RPMI7951 (cell line): Measurements from ENCODE around the gene CACNA1B. TPM values are rescaled to one million over a fixed set of nuclear protein-coding genes. Genes with fewer than 3 reads are reported as not detected.
"Not testable (repeated sequence)": the region's sequence is repeated elsewhere in the genome, so short reads cannot be mapped to it uniquely, and the experiment has no call there.

ENCODE experiments used
- DNase-seq: peaks from one replicate; pipeline ENCODE4 v3.0.0-alpha.2; 2012; ENCODE audit warnings: low read depth
- total RNA-seq: library from RNA; depleted of rRNA; stranded (reverse); fragments of >200 nt; shearing (Covaris generic); gene quantifications from 2 replicates; pipeline ENCODE4 v1.2.3, GENCODE V29; 2014

The CACNA1B gene
- total RNA-seq, 1 experiment from 2014 or later = not detected

DNA sequence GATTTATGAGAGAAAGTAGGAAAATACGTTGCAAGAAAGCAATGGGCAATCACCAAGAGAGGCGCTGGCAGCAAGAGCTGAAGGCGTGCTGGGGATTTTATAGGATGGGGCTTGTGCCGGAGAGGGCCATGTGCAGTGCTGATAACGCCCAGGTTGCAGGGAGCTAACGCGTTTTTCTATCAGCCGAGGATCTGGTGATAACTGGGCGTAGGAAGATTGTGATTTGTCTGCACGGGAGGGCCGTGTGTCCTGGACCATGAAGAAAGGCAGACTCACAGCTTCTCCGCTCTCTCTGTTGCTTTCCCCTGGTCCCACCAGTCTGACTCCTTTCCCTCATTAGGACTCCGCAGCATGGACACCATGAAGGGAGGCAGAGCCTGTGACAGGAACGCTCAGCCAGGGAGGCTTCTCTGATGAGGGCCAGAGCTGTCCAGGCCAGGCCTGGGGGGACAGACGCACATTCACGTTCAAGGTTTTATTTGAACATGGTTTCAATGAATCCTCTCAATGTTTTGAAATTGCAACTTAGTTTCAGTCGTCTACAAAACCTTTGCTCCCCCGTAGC is 11.9 kb upstream of the CACNA1B start:
- no peak for DNase-seq

DNA sequence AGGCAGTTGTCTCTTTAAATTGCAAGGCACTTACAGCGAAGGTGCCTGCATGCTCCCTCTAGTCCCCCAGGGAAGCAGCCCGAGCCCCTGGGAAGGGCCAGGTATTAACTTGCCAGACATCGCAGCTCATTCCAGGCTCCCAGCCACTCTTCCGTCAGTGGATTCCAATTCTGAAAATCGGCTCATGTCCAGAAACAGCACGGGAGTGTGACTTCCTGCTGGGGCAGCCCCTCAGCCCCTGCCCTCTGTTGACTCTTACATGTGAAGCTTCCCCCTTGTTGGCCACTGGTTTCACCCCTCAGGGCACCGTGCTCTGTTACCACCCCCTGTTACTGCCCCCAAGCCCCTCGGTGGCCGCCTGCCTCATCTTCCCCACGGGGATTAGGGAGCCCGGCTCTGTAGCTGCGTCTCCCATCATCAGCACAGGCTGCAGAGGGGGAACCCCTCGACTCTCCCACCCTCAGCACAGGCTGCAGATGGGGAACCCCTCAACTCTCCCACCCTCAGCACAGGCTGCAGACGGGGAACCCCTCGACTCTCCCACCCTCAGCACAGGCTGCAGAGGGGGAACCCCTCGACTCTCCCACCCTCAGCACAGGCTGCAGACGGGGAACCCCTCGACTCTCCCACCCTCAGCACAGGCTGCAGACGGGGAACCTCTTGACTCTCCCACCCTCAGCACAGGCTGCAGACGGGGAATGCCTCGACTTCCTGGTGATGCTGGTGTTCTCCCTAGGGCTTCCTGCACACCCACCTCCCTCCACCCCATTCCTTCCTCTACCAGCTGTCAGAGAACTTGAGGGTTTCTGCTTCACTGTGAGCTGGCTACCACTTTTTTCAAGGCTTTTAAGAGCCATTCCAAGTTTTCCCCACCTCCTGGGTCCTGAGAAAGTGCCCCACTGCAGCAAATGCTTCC is 11.1 kb upstream of the CACNA1B start:
- no peak for DNase-seq

DNA sequence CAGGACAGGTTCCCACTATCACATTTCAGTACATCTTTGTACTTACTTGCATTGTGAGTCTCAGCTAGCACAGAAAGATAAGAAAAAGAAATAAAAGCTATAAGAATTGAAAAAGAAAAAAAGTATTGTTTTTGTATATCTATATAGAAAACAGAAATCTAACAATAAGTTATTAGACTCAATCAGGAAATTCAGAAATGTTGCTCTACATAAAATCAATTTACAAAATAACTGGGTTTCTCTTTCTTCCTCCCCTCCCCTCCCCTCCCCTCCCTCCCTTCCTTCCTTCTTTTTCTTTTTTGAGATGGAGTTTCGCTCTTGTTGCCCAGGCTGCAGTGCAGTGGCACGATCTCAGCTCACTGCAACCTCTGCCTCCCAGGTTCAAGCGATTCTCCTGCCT is 7.2 kb upstream of the CACNA1B start:
- DNase-seq = no peak

DNA sequence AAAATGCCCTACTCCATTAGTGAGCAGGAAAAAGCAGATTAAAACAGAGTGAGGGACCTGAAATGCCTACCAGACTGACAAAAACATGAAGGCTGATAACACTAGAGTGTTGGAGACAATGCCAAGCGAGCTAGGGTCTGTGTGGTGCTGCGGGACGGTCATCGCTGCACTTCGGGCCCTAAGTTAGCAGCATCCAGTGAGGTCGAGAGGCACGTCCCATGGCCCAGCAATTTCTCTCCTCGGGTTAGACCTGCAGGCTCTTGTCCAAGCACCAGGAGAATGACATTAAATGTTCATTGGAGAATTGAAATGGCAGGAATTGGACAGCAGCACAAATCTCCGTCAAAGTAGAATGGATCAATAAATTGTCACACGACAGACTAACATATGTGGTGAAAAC is 5.3 kb upstream of the CACNA1B start:
- no peak for DNase-seq

DNA sequence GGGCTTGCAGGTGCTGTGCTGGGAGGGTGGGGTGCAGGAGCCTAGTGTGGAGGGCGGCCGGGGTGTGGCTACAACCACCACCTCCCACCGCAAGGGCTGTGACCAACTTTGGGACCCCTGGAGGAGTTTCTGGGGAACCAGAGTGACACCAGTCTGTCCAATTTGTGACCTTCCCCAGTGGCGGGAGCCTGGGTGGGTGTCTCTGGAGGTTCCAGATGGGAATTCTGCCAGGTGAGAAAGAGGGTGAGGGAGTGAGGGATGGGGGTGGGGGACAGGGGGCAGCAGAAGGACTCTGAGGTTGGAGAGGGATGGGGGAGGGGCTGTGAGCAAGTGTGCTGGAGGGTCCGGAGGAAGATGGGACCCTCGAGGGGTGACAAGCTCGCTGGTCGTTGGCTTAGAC is 4.2 kb upstream of the CACNA1B start:
- DNase-seq = no peak

DNA sequence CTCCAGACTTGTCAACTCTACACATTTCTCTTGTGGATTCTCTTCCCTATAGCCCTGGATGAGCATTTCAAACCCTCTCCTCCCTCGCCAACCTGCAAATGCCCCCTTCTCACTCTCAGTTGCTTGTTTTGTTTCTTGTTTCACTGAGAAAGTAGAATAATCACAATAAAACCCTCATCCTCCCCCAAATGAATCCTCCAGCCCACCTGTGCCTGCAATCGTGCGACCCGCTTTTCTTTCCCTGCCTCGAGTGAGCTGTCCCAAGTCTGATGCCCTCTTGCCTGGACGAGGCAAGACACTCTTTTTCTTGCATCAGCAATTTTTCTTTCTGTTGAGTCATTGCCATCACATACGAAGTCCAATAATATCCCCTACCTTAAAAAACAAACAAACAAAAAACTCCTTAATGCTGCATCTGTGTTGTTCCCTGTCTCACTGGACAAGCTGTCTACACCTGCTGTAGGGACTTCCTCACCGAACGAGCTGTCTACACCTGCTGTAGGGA is 3.7 kb upstream of the CACNA1B start:
- DNase-seq = no peak

DNA sequence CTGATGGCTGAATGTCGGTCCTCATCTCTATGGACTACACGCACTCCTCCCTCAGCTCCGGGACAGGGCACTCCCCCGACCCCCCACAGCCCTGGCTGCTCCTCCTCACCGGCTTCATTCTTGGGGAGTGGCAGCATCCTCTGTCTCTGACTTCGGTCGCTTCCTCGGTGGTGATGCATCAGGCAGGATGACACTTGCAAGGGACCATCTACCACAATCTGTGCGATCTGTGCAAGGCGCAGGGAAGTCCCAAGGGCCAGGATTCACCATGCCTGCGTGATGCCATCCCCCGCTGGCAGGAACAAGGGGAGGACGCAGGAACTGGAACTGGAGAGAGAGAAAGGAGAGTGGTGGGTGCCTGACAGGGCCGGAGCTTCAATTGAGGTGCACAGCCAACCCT is 2.2 kb upstream of the CACNA1B start:
- no peak for DNase-seq

DNA sequence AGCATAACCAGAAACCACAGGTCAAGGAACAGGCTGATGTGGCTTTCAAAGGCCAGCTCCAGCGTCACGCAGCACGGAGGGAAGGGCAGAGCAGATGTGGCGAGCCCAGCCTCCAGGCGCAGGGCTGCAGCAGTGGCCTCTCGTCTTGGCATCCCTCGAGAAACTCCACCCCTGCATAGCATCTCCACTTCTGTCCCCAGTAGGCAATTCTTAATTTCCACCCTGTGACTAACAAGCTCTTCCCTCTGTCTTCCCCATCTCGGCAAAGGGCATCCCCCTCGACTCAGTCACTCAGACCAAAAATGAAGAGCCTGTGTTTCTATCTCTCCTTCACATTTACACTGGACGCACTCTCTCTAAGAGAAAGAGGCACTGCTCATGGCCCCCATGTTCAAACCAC is 1.7 kb upstream of the CACNA1B start:
- no peak for DNase-seq

DNA sequence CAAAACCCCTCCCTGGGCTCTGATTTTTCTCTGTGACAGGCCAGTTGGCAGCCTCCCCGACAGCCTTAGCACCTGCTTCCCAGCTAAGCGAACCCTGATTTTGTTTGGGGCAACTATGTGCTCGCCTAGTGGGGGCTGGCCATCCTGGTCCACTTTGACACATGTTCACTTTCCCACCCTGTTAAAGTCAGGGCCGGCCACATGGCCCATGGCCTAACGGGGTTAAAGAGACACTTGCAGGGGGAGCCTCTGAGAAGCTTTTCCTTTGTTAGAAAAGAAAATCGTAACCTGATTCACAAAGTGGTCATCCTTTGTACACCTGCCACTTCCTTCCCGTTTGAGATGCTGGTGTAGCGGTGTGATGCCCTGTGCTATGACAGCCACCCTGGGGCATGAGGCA is 1.3 kb upstream of the CACNA1B start:
- no peak for DNase-seq

DNA sequence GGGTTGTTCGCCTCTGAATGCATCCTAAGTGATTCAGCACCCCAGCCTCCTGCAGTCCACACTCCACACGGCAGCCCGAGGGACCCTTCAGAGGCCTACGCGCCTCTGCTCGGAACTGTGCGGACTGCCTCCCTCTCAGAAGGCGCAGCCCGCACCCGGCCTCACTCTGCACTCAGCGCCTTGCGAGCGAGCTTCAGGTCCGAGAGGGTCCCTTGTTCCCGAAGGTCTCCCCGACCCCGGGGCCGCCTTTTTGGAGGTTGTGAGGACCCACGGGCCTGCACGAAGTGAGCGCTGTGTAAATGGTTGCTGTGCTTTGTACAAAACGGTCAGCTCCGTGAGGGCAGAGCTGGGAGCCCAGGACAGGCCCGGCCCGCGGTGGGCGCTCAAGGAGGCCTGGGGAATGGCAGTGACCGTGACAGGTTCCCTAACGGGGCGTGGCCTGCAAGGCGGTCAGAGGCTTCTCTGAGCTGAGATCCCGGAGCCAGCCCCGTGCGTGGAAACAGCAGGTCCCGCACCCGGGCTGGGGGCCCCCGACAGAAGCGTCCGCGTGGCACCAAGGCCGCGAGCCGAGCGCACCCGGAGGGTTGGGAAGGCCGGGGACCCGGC is 698 bp upstream of the CACNA1B start:
- no peak for DNase-seq

DNA sequence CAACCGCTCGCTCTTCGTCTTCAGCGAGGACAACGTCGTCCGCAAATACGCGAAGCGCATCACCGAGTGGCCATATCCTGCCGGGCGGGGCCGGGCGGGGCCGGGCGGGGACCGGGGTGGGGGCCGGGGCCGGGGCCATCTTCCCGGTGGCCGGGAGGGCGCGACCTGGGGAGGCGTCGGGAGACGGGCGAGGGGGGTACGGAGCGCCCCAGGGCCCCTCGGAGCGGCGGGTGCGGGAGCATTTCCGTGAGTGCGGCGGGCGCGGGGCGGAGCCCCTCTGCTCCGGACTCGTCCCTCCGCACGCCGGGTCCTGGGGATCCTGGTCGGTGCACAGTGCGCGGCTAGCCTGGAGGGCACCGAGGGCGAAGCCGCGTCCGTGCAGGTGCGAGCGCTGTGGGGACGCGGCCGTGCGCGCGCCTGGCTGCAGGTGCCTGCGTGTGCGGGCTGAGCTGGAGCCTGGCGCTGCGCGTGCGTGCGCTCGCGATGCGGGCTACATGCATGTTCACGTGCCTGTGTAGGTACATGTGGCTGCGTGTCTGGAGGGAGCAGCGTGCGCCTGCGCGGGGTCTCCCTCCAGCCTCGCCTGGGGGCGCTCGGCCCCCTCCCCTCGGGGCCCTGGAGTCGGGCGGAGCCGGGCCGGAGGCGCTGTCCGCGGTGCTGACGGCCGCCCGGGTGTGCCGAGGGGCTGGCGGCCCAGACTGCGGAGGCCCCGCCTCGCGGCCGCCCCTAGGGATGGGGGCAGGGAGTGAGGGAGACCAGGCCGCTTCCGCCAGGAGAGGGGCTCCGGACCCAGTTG is 762 bp downstream of the CACNA1B start:
- no peak for DNase-seq

DNA sequence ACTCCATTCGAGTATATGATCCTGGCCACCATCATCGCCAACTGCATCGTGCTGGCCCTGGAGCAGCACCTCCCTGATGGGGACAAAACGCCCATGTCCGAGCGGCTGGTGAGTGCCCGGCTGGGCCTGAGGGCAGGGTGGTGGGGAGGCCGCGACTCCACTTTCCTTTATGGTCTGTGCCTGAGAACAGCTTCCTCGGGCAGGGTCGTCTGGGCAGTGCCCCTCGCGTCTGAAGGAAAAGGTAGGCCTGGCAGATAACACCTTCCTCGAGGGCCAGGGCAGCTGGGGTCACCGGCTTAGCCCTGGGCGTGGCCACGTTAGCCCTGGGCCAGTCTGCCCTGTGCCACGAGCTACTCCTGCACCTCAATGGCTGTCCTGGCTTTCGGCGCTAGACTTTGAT is 1.5 kb downstream of the CACNA1B start:
- DNase-seq = no peak

DNA sequence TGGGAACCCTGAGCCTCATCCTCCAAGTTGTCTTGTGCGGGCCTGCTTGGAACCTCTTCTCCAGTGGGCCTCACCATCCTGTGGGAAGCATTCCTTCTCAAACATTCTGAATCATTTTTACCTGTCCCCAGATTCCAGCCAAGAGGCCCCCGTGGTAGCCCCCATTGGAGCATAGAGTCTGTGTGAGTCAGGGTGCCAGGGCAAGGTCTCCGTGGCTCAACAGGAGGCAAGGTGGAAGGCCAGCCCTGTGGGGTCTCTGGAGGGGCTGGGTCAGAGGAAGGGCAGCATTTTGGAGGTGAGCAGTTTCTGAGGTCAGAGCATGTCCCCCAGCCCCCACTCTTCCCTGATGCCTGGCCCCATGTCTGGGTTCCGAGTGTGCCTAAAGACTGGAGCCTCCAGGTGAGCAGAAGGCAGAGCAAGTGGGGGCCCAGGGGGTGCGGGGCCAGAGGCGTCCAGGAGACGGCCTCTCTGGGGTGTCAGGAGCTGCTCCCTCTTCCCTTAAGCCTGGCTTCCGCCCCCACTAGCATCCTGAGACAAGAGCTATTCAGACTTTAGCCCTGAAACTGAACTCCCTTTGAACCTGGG is 2.1 kb downstream of the CACNA1B start:
- DNase-seq = no peak

DNA sequence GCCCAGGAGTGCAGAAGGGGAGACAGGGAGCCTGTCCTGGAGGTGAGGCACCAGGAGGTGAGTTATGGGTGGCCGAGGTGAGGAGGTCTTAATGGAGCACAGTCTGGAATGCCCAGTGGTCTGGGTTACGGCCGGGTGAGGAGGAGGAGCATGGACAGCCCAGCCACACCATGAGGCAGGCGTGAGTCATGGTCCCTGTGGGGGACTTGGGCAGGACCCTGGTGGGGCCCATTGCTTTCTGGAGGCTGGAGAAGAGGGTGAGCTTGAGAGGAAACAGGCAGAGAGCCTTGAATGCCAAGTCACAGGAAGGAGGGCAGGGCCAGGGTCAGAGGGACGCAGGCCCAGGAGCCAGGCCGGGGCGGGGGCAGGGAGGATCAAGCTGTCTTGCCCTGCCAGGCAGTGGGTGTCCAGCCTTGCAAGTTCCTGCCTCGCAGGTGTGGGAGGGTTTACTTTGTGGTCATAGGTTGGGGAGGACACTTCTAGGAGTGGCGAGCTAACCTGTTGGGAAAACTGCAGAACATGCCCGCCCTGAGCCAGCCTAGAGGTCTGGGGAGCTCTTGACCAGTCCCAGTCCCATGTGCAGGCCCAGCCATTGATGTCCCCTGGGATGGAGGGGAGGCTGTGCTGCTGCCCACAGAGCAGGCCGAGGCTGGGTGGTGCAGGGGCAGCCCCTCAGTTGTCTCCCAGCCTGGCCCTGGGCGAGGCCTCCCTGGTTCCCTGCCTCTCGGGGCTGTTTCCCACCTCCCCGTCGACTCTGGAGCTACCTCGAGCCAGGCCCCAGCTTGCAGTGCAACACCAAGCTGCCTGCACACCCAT is 2.8 kb downstream of the CACNA1B start:
- DNase-seq = no peak

DNA sequence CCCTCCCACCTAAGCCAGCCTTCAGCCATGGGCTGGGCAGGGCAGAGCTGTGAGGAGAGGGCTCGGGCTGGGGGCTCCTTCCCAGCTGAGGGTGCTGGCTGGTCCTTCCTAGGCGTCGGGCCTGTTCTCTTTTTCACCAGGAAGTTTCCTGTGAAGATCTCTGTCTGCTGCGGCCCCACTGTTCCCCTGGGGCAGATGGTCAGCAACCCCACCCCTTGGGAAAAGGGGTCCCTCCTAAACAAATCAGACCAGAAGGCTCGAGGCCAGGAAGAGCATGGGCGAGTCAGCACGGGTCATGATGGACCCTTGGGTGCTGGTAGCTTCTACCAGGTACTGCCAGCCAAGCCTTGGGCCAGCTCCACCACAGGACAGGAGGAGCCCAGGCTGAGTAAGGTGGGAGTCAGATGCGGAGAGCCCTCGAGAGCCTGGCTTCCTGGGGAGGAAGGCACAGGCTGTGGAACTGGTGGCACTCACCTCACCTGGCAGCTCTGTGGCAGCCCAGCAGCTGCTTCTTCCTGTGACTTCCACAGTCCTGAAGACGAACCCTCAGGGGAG is 3.5 kb downstream of the CACNA1B start:
- DNase-seq = no peak

DNA sequence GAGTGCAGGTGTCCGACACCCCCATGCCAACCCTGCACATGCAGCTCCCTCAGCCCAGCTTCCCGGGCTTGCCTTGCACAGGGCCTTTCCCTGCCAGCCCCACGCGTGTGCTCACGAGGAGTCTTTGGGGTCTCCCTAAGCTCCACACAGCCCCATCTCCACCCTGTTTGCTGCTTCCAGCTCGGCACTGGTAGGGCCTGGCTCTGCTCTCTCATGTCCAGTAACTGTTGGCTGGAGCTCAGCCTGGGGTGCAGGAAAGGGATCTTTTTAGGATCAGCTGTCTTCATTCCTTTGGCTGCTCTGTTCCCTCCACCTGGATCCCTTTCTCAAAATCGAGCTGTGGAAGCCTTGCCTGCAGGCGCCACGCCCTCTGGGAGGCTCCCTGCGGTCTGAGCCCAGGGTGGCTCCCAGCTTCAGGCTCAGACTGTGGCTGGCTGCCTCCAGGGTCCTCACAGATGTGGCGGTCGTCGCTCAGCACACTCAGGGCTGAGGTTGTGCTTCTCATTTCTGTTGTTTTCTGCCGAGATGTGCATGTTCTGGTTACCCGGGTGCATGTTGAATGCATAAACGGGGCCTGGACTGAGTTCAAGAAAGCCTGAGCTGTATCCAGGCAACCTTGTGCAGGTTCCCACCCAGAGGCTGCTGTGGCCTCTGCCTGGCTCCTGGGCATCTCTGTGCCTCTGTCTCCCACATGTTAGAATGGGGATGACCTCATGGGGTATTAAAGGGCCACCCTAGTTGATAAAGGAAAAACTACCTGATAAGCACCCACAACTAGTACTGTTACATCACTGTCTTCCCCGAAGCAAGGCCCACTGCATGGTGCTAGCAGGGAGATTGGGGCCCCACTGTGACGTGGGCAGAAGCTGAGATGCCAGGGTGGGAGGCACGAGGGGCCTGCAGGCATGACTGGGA is 4.3 kb downstream of the CACNA1B start:
- no peak for DNase-seq

DNA sequence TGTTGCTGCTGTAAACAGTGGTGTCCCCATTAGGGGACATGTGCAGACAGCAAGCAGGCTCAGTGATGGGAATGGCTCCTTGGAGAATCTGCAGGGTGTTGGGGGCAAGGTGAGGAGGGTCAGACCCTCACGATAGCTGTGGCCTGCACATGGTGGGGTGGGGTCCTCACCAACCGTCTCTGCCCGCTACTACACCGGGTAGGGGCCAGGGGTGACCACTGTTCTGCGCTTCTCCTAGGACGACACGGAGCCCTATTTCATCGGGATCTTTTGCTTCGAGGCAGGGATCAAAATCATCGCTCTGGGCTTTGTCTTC is 4.9 kb downstream of the CACNA1B start:
- no peak for DNase-seq

DNA sequence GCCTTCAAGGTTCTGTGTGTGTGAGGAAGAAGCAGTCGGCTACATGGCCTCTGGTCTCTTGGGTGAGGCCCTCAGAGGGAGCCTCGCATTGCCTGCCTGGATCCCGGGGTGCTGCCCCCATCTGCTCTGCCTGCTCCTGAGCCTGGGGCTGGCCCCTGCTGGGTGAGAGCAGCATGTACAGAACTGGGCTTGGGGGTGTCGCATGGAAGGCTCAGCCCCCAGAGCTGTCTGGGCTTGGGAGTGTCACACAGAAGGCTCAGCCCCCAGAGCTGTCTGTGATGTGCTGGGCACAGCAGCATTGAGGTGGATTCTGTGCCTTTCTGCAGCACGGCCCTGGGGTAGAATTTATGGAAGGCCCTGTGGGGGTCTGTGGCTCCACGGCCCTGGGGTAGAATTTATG is 6.4 kb downstream of the CACNA1B start:
- DNase-seq = not testable (repeated sequence)

DNA sequence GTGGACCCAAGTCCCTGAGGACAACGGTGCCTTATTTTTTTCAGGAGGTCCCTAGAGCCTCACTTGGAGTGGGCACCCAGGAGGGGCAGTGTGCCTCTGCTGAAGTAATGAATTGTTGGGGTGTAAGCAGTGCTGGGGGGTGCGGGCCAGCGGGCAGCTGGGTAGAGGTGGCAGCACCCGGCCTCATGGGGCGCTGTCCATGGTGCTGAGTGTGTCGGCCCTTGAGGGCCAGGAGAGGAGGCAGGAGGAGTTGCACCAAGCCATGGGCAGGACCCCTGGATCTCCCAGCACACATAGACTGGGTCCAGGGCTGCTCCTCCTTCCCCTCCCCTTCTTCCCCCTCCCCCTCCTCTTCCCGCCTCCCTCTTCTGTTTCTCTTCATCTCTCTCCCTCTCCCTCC is 7.0 kb downstream of the CACNA1B start:
- not testable (repeated sequence) for DNase-seq

DNA sequence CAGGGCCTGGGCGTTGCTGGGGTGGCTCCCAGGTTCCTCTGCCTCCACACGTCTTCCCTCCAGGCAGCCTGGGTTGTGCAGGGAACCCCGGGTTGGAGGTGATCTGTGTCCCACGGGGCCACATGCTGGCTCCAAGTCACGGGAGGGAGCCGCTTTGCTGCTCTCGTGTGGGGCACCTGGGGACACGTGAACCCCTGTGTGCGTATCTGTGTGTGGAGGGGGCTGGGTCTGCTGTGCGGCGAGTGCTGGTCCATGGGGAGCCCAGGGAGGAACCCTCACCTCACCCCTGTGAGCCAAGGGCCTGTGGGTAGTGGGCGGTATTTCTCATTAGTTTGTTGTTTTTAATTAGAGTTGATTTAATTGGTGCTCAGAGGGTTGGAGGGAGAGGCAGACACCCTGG is 7.5 kb downstream of the CACNA1B start:
- not testable (repeated sequence) for DNase-seq
